Hepatocyte (in vitro differentiated cells): ENCODE measurements around the gene FN1. TPM values are rescaled to one million over a fixed set of nuclear protein-coding genes. Genes with fewer than 3 reads are reported as not detected.

ENCODE experiments used
- DNase-seq: peaks from one replicate; pipeline ENCODE4 v3.0.0-alpha.2; 2016; ENCODE audit warnings: low spot score
- H2AFZ ChIP-seq: fragments of 200-600 bp; sonication (generic); 2 replicates; pipeline ENCODE4 v1.6.0; 2016; ENCODE audit warnings: antibody characterized with exemption, mild to moderate bottlenecking
- H3K27ac ChIP-seq: fragments of 200-600 bp; sonication (generic); 2 replicates; pipeline ENCODE4 v1.5.1; 2016; ENCODE audit warnings: mild to moderate bottlenecking
- H3K27me3 ChIP-seq: fragments of 200-600 bp; sonication (generic); 2 replicates; pipeline ENCODE4 v1.6.1; 2016
- H3K36me3 ChIP-seq: fragments of 200-600 bp; sonication (generic); replicated peaks from 2 replicates; pipeline ENCODE4 v1.5.1; 2016; ENCODE audit warnings: low read depth; ENCODE audit not compliant: insufficient read depth
- H3K4me1 ChIP-seq: fragments of 200-600 bp; sonication (generic); 2 replicates; pipeline ENCODE4 v1.5.1; 2016; ENCODE audit warnings: mild to moderate bottlenecking, moderate library complexity; ENCODE audit not compliant: insufficient read depth
- H3K4me2 ChIP-seq: fragments of 200-600 bp; sonication (generic); 2 replicates; pipeline ENCODE4 v1.6.0; 2016
- H3K4me3 ChIP-seq: fragments of 200-600 bp; sonication (generic); 2 replicates; pipeline ENCODE4 v1.5.1; 2016; ENCODE audit warnings: mild to moderate bottlenecking
- H3K79me2 ChIP-seq: fragments of 200-600 bp; sonication (generic); 2 replicates; pipeline ENCODE4 v1.6.0; 2017; ENCODE audit warnings: mild to moderate bottlenecking
- H3K9me2 ChIP-seq: fragments of 200-600 bp; sonication (generic); replicated peaks from 2 replicates; pipeline ENCODE4 v1.6.0; 2017; ENCODE audit warnings: mild to moderate bottlenecking; ENCODE audit not compliant: insufficient read depth
- H3K9me3 ChIP-seq: fragments of 200-600 bp; sonication (generic); 2 replicates; pipeline ENCODE4 v1.5.1; 2016; ENCODE audit warnings: low read depth, mild to moderate bottlenecking
- H4K20me1 ChIP-seq: fragments of 200-600 bp; sonication (generic); 2 replicates; pipeline ENCODE4 v1.6.0; 2016; ENCODE audit warnings: mild to moderate bottlenecking; ENCODE audit not compliant: insufficient read depth, poor library complexity, severe bottlenecking
- CTCF ChIP-seq: fragments of 200-600 bp; sonication (generic); IDR thresholded peaks from 2 replicates; pipeline ENCODE4 v1.5.1; 2016; ENCODE audit warnings: antibody characterized with exemption, mild to moderate bottlenecking; ENCODE audit not compliant: poor library complexity
- EZH2 ChIP-seq: fragments of 200-600 bp; sonication (generic); IDR thresholded peaks from 2 replicates; pipeline ENCODE4 v1.6.1; 2016; ENCODE audit warnings: antibody characterized with exemption, mild to moderate bottlenecking, borderline replicate concordance
- EZH2phosphoT487 ChIP-seq: fragments of 200-600 bp; sonication (generic); IDR thresholded peaks from one replicate; pipeline ENCODE4 v1.6.1; 2018; ENCODE audit warnings: antibody characterized with exemption, mild to moderate bottlenecking, low read depth, moderate library complexity; ENCODE audit not compliant: unreplicated experiment, severe bottlenecking
- WGBS: methylation state at CpG from one replicate; pipeline ENCODE4 v1.1.6; 2016; ENCODE audit warnings: low lambda C conversion rate; ENCODE audit errors: missing lambda C conversion rate; 5-methylcytosine and 5-hydroxymethylcytosine counted together
- polyA plus RNA-seq: library from polyadenylated mRNA; unstranded; fragments of >200 nt; fragmentation: Nextera tagmentation; extraction: Ambion mirVana; gene quantifications from 2 replicates; pipeline ENCODE4 v1.2.1, GENCODE V29; 2016
- total RNA-seq: library from RNA; depleted of rRNA; stranded (reverse); fragments of >200 nt; gene quantifications from 2 replicates; pipeline ENCODE4 v1.2.3, GENCODE V29; 2014

Gene FN1
- total and polyA plus RNA-seq, 2 experiments from 2014 or later, result 1,650 to 3,020 TPM

GRCh38 chr2:215356948-215357461 lies 78.9 kb downstream of the FN1 start:
- no peak overlapping the region for H2AFZ ChIP-seq
- H3K79me2 ChIP-seq, result no peaks in the 10 kb centered on the region
- WGBS, result 72% methylated on average over 9 of the region's 9 CpGs
- TF ChIP-seq CTCF (no peak), EZH2 (no peak), EZH2phosphoT487 (no peak)
- H3K9me3 ChIP-seq, result no peaks in the 10 kb centered on the region
- H3K4me1 ChIP-seq, result no peaks in the 10 kb centered on the region
- H3K4me3 ChIP-seq, result no peak overlapping the region
- H3K36me3 ChIP-seq, result peaks cover 2% of the 10 kb centered on the region
- no peaks in the 10 kb centered on the region for H3K9me2 ChIP-seq
- H4K20me1 ChIP-seq, result no peaks in the 10 kb centered on the region
- H3K4me2 ChIP-seq, result no peak overlapping the region
- DNase-seq, result no peak
- H3K27ac ChIP-seq, result peak overlapping the region; percentile 4
- H3K27me3 ChIP-seq, result no peaks in the 10 kb centered on the region

- no peaks in the 10 kb centered on the region for H3K79me2 ChIP-seq
- no peaks in the 10 kb centered on the region for H3K9me2 ChIP-seq
- H4K20me1 ChIP-seq, result no peaks in the 10 kb centered on the region
- no peak overlapping the region for H3K4me2 ChIP-seq
- TF ChIP-seq EZH2phosphoT487 (no peak), EZH2 (no peak), CTCF (no peak)
- no peaks in the 10 kb centered on the region for H3K27me3 ChIP-seq
- no peak for DNase-seq
- WGBS, result 93% methylated on average over 7 of the region's 7 CpGs
- H3K27ac ChIP-seq, result no peak overlapping the region
- no peaks in the 10 kb centered on the region for H3K4me1 ChIP-seq
- no peaks in the 10 kb centered on the region for H3K9me3 ChIP-seq
- H2AFZ ChIP-seq, result no peak overlapping the region
- peaks cover 2% of the 10 kb centered on the region for H3K36me3 ChIP-seq
- H3K4me3 ChIP-seq, result no peak overlapping the region
Measured at GRCh38 chr2:215356334-215356947, 79.4 kb downstream of the FN1 start.

GRCh38 chr2:215355801-215356200 lies 80.1 kb downstream of the FN1 start:
- Histone ChIP-seq H3K9me2 (no peaks in the 10 kb centered on the region), H3K9me3 (no peaks in the 10 kb centered on the region), H2AFZ (no peak overlapping the region), H3K4me3 (no peak overlapping the region), H3K4me1 (no peaks in the 10 kb centered on the region), H3K27ac (no peak overlapping the region), H3K79me2 (no peaks in the 10 kb centered on the region), H3K36me3 (peaks cover 2% of the 10 kb centered on the region), H4K20me1 (no peaks in the 10 kb centered on the region), H3K4me2 (no peak overlapping the region), H3K27me3 (no peaks in the 10 kb centered on the region)
- TF ChIP-seq EZH2phosphoT487, result no peak
- no peak for TF ChIP-seq CTCF
- no peak for TF ChIP-seq EZH2
- no peak for DNase-seq
- 96% methylated on average over 7 of the region's 7 CpGs for WGBS
